ENCODE results near the gene CDK19.

The CDK19 gene

DNA sequence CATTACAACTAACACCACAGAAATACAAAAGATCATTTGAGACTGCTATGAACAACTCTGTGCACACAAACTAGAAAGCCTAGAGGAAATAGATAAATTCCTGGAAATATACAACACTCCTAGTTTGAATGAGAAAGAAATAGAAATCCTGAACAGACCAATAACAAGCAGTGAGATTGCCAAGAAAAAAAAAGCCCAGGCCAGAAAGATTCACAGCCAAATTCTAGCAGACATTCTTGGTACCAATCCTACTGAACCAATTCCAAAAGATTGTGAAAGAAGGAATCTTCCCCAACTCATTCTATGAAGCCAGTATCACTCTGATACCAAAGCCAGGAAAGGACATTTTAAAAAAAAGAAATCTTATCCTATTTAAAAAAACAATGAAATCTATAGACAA lies 7.0 kb upstream of the CDK19 start:
- Histone ChIP-seq H3K4me3 (replicated peaks; ENCODE audit: low read depth, low read length) (no peak overlapping the region), H3K36me3 (ENCODE audit: control insufficient read depth, insufficient read depth, low read length) (no peaks in the 10 kb centered on the region), H3K27me3 (replicated peaks; ENCODE audit: control insufficient read depth, insufficient read depth, low read length) (no peaks in the 10 kb centered on the region)
- no peak for DNase-seq (ENCODE audit: extremely low read depth, insufficient read length)
- TF ChIP-seq, protein P1, sequence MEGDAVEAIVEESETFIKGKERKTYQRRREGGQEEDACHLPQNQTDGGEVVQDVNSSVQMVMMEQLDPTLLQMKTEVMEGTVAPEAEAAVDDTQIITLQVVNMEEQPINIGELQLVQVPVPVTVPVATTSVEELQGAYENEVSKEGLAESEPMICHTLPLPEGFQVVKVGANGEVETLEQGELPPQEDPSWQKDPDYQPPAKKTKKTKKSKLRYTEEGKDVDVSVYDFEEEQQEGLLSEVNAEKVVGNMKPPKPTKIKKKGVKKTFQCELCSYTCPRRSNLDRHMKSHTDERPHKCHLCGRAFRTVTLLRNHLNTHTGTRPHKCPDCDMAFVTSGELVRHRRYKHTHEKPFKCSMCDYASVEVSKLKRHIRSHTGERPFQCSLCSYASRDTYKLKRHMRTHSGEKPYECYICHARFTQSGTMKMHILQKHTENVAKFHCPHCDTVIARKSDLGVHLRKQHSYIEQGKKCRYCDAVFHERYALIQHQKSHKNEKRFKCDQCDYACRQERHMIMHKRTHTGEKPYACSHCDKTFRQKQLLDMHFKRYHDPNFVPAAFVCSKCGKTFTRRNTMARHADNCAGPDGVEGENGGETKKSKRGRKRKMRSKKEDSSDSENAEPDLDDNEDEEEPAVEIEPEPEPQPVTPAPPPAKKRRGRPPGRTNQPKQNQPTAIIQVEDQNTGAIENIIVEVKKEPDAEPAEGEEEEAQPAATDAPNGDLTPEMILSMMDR (IDR thresholded peaks at IDR 0.05; ENCODE audit: insufficient read depth, low read length, poor library complexity, severe bottlenecking): no peak

DNA sequence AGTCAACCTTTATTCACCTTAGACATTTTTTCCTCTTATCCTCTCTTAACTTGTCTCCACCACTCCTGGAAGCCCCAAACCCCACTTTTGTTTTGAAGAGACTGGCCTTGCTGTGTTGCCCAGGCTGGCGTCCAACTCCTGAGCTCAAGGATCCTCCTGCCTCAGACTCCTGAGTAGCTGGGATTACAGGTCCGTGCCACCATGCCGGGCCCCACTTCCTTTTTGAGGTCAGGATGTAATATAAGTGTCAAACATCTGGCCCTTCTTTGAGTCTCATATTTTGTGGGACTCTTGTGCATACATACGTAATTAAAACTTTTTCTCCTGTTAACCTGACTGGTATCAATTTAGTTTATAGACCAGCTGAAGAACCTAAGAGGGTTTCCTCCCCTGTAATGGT lies 1.4 kb upstream of the CDK19 start:
- Histone ChIP-seq H3K27me3 (replicated peaks; ENCODE audit: control insufficient read depth, insufficient read depth, low read length) (no peaks in the 10 kb centered on the region), H3K4me3 (replicated peaks; ENCODE audit: low read depth, low read length) (no peak overlapping the region), H3K36me3 (ENCODE audit: control insufficient read depth, insufficient read depth, low read length) (no peaks in the 10 kb centered on the region)
- TF ChIP-seq, protein P1 (IDR thresholded peaks at IDR 0.05; ENCODE audit: insufficient read depth, low read length, poor library complexity, severe bottlenecking): no peak
- DNase-seq (ENCODE audit: extremely low read depth, insufficient read length): peak; percentile 23

GRCh38 chr6:110815015-110815410 lies 256 bp downstream of the CDK19 start:
- no peak for DNase-seq (ENCODE audit: extremely low read depth, insufficient read length)
- Histone ChIP-seq H3K4me3 (replicated peaks; ENCODE audit: low read depth, low read length) (peak overlapping the region; percentile 97), H3K36me3 (ENCODE audit: control insufficient read depth, insufficient read depth, low read length) (no peaks in the 10 kb centered on the region), H3K27me3 (replicated peaks; ENCODE audit: control insufficient read depth, insufficient read depth, low read length) (no peaks in the 10 kb centered on the region)
- TF ChIP-seq, protein P1 (IDR thresholded peaks at IDR 0.05; ENCODE audit: insufficient read depth, low read length, poor library complexity, severe bottlenecking): no peak

DNA sequence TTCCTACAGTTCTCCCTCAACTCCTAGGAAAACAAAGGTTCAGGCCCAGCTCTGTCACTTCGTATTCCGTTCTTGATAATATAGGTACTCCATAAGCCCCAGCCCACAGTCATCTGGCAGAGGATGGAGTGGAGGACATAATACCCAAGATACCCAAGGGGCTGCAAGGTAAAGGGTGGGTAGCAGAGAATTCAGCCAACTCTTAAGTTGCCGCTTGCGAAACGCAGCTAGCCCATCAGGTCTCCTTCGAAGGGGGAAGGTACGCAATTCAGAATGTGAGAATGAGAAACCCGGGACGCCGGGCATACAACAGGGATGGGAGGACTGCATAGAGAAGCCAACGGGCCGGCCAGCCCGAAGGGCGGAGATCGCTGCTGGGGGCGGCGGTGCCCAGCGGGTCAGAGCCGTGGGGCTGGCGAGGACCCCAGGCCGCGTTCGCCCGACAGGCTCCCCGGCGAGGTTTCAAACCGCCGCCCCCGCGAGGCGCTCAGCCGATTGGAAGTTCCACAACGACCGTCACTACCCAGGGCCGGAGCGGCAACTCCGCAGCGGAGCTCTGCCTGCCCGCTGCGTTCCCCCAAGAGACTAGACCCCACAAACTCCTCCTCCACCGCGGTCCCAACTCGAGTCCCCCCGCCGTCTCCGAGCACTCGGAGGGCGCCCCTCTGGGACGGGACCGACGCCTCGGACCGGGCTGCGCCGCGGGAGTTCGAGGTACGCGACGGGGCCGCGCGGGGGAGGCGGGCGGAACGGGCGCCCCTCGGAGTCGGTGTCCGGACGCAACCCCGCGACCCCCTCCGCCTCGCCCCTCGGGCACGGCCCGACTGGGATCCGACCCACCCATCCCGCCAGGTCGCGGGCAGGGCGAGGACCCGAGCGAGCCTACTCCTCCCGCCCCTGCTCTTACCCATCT lies 911 bp downstream of the CDK19 start:
- peak overlapping the region; percentile 97 for H3K4me3 ChIP-seq (replicated peaks; ENCODE audit: low read depth, low read length)
- no peaks in the 10 kb centered on the region for H3K36me3 ChIP-seq (ENCODE audit: control insufficient read depth, insufficient read depth, low read length)
- peak; percentile 79 for DNase-seq (ENCODE audit: extremely low read depth, insufficient read length)
- no peaks in the 10 kb centered on the region for H3K27me3 ChIP-seq (replicated peaks; ENCODE audit: control insufficient read depth, insufficient read depth, low read length)
- TF ChIP-seq, protein P1 (IDR thresholded peaks at IDR 0.05; ENCODE audit: insufficient read depth, low read length, poor library complexity, severe bottlenecking): no peak

- H3K4me3 ChIP-seq (replicated peaks; ENCODE audit: low read depth, low read length): peak overlapping the region; percentile 97
- no peaks in the 10 kb centered on the region for H3K27me3 ChIP-seq (replicated peaks; ENCODE audit: control insufficient read depth, insufficient read depth, low read length)
- no peaks in the 10 kb centered on the region for H3K36me3 ChIP-seq (ENCODE audit: control insufficient read depth, insufficient read depth, low read length)
- TF ChIP-seq, protein P1 (IDR thresholded peaks at IDR 0.05; ENCODE audit: insufficient read depth, low read length, poor library complexity, severe bottlenecking): no peak
- no peak for DNase-seq (ENCODE audit: extremely low read depth, insufficient read length)
These were observed 1.7 kb downstream of the CDK19 start for GRCh38 chr6:110813338-110814101.

Data from GM06990 (cell line).